Measurements from ENCODE around the gene VAMP8.

VAMP8 gene

DNA sequence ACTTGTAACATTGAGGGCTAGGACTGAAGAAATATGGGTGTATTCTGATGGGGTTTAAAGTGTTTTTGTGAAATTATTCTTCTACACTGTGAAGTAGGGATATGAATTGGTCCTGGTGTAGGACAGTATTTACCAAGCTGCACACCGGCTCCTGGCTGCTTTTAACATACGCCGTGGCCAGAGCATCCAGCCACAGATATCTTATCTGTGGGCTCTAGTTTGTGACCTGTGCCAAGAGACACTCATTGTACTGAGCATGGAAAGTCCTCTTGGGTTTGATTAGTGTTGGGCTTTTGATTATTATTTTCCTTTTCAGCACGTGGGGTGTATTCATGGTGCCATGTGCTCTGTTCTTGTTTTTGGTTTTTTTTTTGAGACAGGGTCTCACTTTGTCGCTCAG is 46.6 kb downstream of the VAMP8 start:
- no peak for DNase-seq

DNA sequence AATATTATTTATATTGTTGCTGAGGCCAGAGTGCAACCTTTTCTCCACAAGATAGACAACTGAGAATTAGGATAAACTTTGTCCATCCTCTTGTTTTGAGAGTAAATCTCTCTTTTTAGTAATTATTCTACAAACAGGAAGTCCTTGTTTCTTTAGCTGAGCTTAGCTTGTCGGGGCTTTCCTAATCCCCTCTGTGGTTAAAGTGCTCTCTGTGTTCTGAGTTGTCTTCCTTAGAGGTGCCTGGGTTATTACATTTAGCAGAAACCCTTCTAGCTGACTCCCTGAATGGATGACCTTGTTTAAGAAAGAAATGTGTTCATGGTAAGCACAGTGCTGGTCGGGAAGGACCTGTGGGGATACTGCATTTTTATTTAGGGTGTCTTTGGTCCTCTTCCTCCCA is 51.3 kb downstream of the VAMP8 start:
- no peak for DNase-seq

DNA sequence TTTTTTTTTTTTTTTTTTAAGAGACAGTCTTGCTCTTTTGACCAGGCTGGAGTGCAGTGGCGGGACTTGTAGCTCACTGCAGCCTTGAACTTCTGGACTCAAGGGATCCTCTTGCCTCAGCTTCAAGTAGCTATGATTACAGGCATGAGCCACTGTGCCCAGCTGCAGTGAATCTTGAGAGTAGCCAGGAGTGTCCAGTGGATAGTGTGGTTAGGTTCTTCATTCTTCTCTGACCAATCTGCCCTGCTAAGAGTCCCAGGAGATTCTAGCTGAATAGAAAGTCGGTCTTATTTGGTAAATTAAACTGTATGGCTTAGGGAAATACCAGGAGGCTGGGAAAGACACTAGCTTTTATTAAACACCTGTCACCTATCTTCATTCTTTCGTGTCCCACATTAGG is 53.9 kb downstream of the VAMP8 start:
- no peak for DNase-seq
